HG03442 (cell line): ENCODE results near the gene EN1.

Experiments
- ATAC-seq: cut with Tn5 transposase; IDR thresholded peaks from one replicate; pipeline ENCODE4 v1.9.1; 2021; ENCODE audit warnings: mild to moderate bottlenecking, moderate library complexity; ENCODE audit not compliant: unreplicated experiment

EN1 gene

GRCh38 chr2:118794546-118794945 is 52.9 kb downstream of the EN1 start:
- no peak for ATAC-seq
